Smooth muscle cell of the brain vasculature (primary cell): ENCODE measurements around the gene COX7C.
"Not testable (repeated sequence)": the region's sequence is repeated elsewhere in the genome, so short reads cannot be mapped to it uniquely, and the experiment has no call there.

Source experiments
- DNase-seq: peaks from one replicate; pipeline ENCODE4 v3.0.0-alpha.2; 2012; ENCODE audit warnings: low read depth, low spot score

COX7C gene, protein sequence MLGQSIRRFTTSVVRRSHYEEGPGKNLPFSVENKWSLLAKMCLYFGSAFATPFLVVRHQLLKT

GRCh38 chr5:86617756-86618576 is at the start of gene COX7C:
Gene COX7C, plus strand, starts transcription at chr5:86617941. Its CDS starts 115 bp downstream, at chr5:86618056.
- peak; percentile 89 for DNase-seq

DNA sequence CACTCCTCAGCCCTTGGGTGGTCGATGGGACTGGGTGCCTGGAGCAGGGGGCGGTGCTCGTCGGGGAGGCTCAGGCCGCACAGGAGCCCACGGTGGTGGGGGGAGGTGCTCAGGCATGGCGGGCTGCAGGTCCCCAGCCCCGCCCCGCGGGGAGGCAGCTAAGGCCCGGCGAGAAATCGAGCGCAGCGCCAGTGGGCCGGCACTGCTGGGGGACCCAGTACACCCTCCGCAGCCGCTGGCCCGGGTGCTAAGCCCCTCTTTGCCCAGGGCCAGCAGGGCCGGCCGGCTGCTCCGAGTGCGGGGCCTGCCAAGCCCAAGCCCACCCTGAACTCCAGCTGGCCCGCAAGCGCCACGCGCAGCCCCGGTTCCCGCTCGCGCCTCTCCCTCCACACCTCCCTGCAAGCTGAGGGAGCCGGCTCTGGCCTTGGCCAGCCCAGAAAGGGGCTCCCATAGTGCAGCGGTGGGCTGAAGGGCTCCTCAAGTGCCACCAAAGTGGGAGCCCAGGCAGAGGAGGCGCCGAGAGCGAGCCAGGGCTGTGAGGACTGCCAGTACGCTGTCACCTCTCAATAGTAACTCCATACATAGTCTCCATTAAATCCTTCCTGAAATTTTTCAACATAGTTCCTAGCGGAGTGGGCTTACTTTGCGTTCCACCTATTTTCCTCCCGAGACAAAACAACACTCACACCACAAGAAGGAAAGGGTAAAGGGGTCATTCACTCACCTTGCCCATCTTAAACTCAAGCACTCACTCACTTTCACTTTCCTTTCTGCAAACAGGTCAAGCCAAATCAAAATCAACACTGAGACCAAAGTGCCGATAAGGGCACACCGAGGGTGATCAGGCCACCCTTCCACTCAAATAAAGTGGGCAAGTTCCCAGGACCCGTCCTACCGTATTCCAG is 48.0 kb upstream of the COX7C start:
- DNase-seq = not testable (repeated sequence)

DNA sequence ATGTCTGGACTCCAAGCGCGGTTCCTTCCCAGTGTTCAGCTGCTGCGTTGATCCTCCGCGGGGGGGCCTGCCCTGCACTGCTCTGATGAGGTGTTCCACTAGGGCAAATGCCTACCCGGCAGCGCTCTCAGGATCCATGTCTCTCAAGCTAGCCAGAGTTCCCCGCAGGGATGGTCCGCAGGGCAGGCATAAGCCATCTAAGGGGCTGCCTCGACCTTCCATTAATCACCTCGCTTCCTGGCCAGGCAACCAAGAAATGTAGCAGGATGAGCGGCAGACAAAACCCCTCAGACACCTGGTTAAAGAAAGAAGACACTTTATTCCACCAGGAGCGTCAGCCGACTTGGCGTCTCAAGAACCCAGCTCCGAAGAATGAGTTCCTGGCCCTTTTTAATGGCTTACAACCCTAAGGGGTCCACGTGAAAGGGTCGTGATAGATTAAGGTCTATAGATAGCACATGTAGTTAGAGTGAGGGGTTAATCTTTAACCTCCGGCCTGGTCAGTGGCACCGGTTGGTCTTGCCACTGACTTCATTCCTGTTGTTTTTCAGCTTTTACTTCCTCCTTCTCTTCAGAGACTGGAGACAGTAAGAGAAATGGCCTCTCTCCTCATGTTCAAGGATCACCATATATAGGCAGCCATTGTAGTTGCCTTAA is 47.2 kb upstream of the COX7C start:
- DNase-seq = no peak

DNA sequence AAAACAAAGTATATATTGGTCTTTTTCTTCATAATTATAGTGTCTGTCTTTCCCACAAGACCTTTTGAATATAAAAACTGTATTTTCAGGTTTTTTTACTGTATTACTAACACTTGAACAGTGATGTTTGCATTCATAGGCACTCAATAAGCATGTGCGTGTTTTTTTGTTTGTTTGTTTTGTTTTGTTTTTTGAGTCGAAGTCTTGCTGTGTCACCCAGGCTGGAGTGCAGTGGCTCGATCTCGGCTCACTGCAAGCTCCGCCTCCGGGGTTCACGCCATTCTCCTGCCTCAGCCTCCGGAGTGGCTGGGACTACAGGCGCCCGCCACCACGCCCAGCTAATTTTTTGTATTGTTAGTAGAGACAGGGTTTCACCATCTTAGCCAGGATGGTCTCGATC is 46.6 kb upstream of the COX7C start:
- not testable (repeated sequence) for DNase-seq

GRCh38 chr5:86572825-86573517 is 44.8 kb upstream of the COX7C start:
- no peak for DNase-seq

DNA sequence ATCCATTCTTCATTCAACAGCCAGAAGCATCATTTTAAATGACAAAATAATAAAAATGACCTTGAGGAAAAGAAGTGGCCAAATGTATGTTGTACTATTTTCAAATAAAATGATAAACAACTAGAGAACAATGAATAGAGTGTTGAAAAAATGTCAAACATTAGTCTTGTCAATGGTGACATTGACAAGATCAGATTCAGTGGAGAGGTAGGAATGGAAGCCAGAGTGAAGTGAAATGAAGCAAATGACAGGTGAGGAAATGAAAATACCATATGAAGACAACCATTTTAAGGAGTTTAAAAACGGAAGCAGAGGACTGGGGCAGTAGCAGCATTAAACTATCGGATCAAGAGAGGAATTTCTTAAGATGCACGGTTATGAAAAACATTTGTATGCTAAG is 38.2 kb upstream of the COX7C start:
- no peak for DNase-seq

DNA sequence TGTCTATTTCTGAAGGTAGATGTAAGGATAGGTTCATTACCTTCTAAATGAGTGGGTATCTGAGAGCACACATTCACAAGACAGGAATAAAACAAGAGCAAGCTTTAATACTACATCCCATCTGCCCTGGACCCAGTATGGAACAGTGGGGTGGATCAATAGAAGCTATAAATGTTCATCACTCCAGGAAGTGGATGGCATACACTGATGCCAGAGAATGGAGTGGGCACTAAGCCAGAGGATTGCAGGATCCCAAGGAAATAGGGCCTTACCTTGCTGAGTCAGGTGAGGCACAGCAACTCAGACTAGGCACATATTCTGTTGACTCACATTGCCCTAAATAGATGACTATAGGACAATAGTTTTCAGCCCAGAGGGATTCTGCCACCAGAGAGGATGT is 21.3 kb upstream of the COX7C start:
- DNase-seq = no peak

GRCh38 chr5:86605881-86606280 is 11.9 kb upstream of the COX7C start:
- no peak for DNase-seq

- no peak for DNase-seq
Observed at GRCh38 chr5:86613455-86613854, 4.3 kb upstream of the COX7C start.

DNA sequence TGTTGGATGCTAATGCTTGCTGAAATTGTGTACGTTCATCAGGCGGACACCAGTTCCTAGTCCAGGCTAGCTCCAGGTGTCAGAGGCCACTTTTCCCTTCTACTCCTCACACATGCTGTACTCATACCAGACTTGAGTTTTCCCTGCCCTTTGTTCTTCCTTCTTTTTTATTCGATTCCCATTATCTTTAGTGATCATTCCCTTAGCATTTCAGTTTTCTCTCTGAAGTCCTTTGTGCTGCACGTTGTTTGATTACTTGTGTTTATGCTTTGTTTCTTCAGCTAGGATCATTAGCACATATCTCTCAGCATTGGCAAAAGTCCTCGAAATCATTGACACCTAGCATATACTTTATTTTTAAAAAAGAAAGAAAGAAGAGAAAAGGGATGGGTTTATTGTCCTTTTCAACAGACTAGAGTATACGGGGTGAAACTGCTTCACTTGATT is 409 bp upstream of the COX7C start:
- DNase-seq = no peak

GRCh38 chr5:86623785-86624483 is 6.2 kb downstream of the COX7C start:
- no peak for DNase-seq

- DNase-seq = no peak
Observed at GRCh38 chr5:86625148-86625547, 7.4 kb downstream of the COX7C start.

GRCh38 chr5:86626149-86626548 is 8.4 kb downstream of the COX7C start:
- no peak for DNase-seq

GRCh38 chr5:86631165-86631564 is 13.4 kb downstream of the COX7C start:
- DNase-seq = no peak

DNA sequence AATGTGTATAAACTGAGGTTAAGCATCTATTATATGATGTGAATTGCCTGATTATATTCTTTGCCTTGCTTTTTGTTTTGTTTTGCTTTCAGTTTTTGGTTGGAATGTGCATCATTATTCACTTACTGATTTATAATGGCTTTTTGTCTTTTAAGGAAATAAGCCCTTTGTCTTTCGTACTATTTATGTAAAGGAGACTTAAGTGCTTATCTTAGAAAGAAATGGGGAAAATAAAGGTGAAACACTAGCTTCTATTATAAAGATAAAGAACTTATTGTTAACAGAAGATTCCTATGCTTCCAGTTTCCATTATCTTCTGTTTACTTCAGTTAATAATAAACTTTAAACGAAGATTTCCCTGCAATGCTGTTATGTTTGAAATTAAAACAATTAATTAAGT is 23.3 kb downstream of the COX7C start:
- DNase-seq = no peak

GRCh38 chr5:86644843-86645242 is 27.1 kb downstream of the COX7C start:
- no peak for DNase-seq

DNA sequence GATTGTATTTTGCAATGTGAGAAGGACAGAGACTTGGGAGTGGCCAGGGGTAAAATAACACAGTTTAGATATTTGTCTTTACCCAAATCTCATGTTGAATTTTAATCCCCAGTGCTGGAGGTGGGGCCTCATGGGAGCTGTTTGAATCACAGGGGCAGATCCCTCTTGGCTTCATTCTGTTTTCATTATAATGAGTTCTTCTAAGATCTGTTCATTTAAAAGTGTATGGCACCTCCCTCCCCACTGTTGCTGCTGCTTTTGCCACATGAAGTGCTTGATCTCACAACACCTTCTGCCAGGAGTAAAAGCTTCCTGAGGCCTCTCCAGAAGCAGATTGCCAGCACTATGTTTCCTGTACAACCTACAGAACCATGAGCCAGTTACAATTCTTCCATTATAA is 28.1 kb downstream of the COX7C start:
- no peak for DNase-seq

DNA sequence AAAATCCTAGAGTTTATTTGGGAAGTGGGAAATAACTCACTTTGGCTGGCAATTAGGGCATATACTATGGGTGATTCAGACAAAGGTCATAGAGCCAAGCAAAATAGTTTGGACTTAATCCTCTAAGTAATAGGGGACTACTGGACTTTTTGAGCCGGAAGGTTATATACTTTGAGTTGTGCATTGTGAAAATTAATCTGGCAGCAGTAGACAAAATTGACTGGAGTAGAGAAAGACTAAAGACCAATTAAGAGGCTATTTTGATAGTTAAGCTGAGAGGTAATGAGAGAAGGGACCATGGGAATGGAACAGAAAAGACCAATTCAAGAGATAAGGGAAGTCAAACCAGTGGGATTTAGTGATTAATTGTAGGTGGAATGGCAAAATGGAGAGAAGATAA is 28.9 kb downstream of the COX7C start:
- no peak for DNase-seq

DNA sequence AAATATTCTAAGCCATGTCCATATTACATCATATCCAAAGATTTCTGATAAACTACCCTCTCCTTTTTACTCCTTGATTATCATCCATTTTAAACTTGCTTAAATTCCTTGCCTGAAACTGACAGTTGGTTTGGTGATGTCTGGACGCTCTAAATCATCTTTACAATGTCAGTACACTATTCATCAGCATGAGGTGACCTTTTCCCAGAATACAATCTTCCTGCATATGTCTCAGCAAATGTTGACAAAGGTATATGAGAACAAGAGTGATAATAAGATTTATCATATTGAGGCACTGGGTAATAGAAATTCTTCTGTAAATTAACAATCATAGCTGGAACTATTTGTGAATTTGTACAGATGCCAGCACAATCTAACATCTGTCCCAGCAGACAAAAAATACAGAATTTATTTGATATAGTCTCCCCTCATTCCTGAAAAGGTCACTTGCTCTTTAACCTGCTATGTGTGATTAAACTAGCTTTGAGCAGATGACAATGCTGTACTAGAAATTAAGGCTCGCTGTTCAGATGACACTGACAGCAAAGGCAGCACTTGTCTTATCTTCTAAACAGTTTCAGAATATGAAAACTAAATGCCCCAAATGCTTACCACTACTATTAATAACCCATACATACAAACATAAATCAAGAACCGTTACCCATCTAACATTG is 32.2 kb downstream of the COX7C start:
- DNase-seq = no peak

DNA sequence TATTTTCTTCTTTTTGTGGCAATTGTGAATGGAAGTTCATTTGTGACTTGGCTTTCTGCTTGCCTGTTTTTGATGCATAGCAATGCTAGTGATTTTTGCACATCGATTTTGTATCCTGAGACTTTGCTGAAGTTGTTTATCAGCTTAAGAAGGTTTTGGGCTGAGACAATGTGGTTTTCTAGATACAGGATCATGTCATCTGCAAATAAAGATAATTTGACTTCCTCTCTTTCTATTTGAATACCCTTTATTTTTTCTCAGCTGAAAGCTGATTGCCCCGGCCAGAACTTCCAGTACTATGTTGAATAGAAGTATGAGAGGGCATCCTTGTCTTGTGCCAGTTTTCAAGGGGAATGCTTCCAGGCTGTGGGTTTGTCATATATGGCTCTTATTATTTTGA is 43.0 kb downstream of the COX7C start:
- DNase-seq = not testable (repeated sequence)
